Loucy (cell line): ENCODE data around the gene LDLRAD4.

Experiments used
- H2AFZ ChIP-seq: fragments of 200-600 bp; sonication (generic); 2 replicates; pipeline ENCODE4 v1.6.0; 2016; ENCODE audit warnings: antibody characterized with exemption, mild to moderate bottlenecking, low read length, moderate library complexity
- H3F3A ChIP-seq: fragments of 200-600 bp; 2 replicates; pipeline ENCODE4 v1.6.0; 2016; ENCODE audit warnings: antibody characterized with exemption, low read depth, mild to moderate bottlenecking
- H3K27me3 ChIP-seq: fragments of 200-600 bp; sonication (generic); 2 replicates; pipeline ENCODE4 v1.6.1; 2014; ENCODE audit warnings: low read length, mild to moderate bottlenecking; ENCODE audit not compliant: insufficient read depth, poor library complexity, severe bottlenecking
- H3K36me3 ChIP-seq: fragments of 200-600 bp; sonication (generic); 2 replicates; pipeline ENCODE4 v1.6.1; 2016; ENCODE audit warnings: low read length; ENCODE audit not compliant: insufficient read depth
- H3K4me1 ChIP-seq: fragments of 200-600 bp; sonication (generic); 2 replicates; pipeline ENCODE4 v1.5.1; 2014; ENCODE audit warnings: low read length, mild to moderate bottlenecking; ENCODE audit not compliant: insufficient read depth, poor library complexity, severe bottlenecking
- H3K4me2 ChIP-seq: fragments of 200-600 bp; sonication (generic); 2 replicates; pipeline ENCODE4 v1.6.0; 2014; ENCODE audit warnings: antibody characterized with exemption, low read length, low read depth, mild to moderate bottlenecking; ENCODE audit not compliant: poor library complexity, severe bottlenecking
- H3K4me3 ChIP-seq: fragments of 200-600 bp; sonication (generic); 2 replicates; pipeline ENCODE4 v1.5.1; 2014; ENCODE audit warnings: low read length, mild to moderate bottlenecking, mixed read lengths; ENCODE audit not compliant: poor library complexity, severe bottlenecking
- H3K79me2 ChIP-seq: fragments of 200-600 bp; sonication (generic); 2 replicates; pipeline ENCODE4 v1.6.1; 2014; ENCODE audit warnings: low read length; ENCODE audit not compliant: insufficient read depth
- H3K9ac ChIP-seq: fragments of 200-600 bp; sonication (generic); 2 replicates; pipeline ENCODE4 v1.6.0; 2014; ENCODE audit warnings: mild to moderate bottlenecking, low read depth, low read length, moderate library complexity; ENCODE audit not compliant: poor library complexity, severe bottlenecking
- H3K9me2 ChIP-seq: fragments of 200-600 bp; sonication (generic); replicated peaks from 2 replicates; pipeline ENCODE4 v1.6.1; 2016; ENCODE audit warnings: low read depth, low read length, mixed read lengths
- H3K9me3 ChIP-seq: fragments of 200-600 bp; sonication (generic); 2 replicates; pipeline ENCODE4 v1.6.1; 2014; ENCODE audit warnings: mild to moderate bottlenecking, antibody characterized with exemption, low read length, low read depth; ENCODE audit not compliant: insufficient read depth
- H4K20me1 ChIP-seq: fragments of 200-600 bp; sonication (generic); 2 replicates; pipeline ENCODE4 v1.6.0; 2014; ENCODE audit warnings: antibody characterized with exemption, low read length, mild to moderate bottlenecking; ENCODE audit not compliant: insufficient read depth, poor library complexity, severe bottlenecking
- CTCF ChIP-seq: fragments of 200-600 bp; sonication (generic); conservative IDR thresholded peaks from 2 replicates; pipeline ENCODE4 v1.5.1; 2014; ENCODE audit warnings: mild to moderate bottlenecking, antibody characterized with exemption, low read length
- EZH2phosphoT487 ChIP-seq: fragments of 200-600 bp; IDR thresholded peaks from 2 replicates; pipeline ENCODE4 v1.6.1; 2018; ENCODE audit warnings: antibody characterized with exemption, mild to moderate bottlenecking, moderate library complexity, borderline replicate concordance

Gene LDLRAD4

GRCh38 chr18:13630716-13631268 lies 412.2 kb downstream of the LDLRAD4 start:
- Histone ChIP-seq H2AFZ (no peak overlapping the region), H3F3A (no peaks in the 10 kb centered on the region), H3K4me3 (no peak overlapping the region), H3K4me2 (no peak overlapping the region), H3K9me2 (no peaks in the 10 kb centered on the region), H3K9ac (no peak overlapping the region), H3K79me2 (peaks cover 65% of the 10 kb centered on the region; the same call in 1 of the 2 replicates), H3K9me3 (no peaks in the 10 kb centered on the region; the same call in 1 of the 2 replicates), H3K36me3 (peaks cover 41% of the 10 kb centered on the region; the same call in 1 of the 2 replicates), H3K27me3 (no peaks in the 10 kb centered on the region), H3K4me1 (peaks cover 17% of the 10 kb centered on the region), H4K20me1 (peaks cover 3% of the 10 kb centered on the region)
- TF ChIP-seq CTCF (no peak), EZH2phosphoT487 (no peak)

- Histone ChIP-seq H3K36me3 (peaks cover 34% of the 10 kb centered on the region; the same call in 1 of the 2 replicates), H3K9ac (no peak overlapping the region)
- TF ChIP-seq EZH2phosphoT487, result no peak
Observed at GRCh38 chr18:13633700-13634099, 415.1 kb downstream of the LDLRAD4 start.

GRCh38 chr18:13635046-13635445 lies 416.5 kb downstream of the LDLRAD4 start:
- TF ChIP-seq EZH2phosphoT487 (no peak), CTCF (no peak)
- Histone ChIP-seq H3K4me3 (no peak overlapping the region), H3F3A (no peaks in the 10 kb centered on the region), H3K9me2 (no peaks in the 10 kb centered on the region), H3K9me3 (no peaks in the 10 kb centered on the region; the same call in 1 of the 2 replicates), H2AFZ (no peak overlapping the region), H3K36me3 (peaks cover 41% of the 10 kb centered on the region; the same call in 1 of the 2 replicates), H4K20me1 (peaks cover under 1% of the 10 kb centered on the region), H3K79me2 (peaks cover 42% of the 10 kb centered on the region), H3K4me1 (peaks cover under 1% of the 10 kb centered on the region), H3K4me2 (no peak overlapping the region), H3K9ac (no peak overlapping the region), H3K27me3 (no peaks in the 10 kb centered on the region)

More at GRCh38 chr18:13633700-13634099, 415.1 kb downstream of the LDLRAD4 start:
- Histone ChIP-seq H3K27me3 (no peaks in the 10 kb centered on the region), H3K4me2 (no peak overlapping the region), H3K79me2 (peaks cover 41% of the 10 kb centered on the region; the same call in 1 of the 2 replicates), H3K4me3 (no peak overlapping the region), H3K9me2 (no peaks in the 10 kb centered on the region), H4K20me1 (peaks cover 3% of the 10 kb centered on the region), H3K9me3 (no peaks in the 10 kb centered on the region; the same call in 1 of the 2 replicates), H3F3A (no peaks in the 10 kb centered on the region), H3K4me1 (peaks cover 10% of the 10 kb centered on the region), H2AFZ (no peak overlapping the region)
